Vagina (tissue), 2 donors: Measurements from ENCODE around the gene LYRM9. TPM values are rescaled to one million over a fixed set of nuclear protein-coding genes. Genes with fewer than 3 reads are reported as not detected.

Experiments used
- DNase-seq, 2 donors: peaks; one replicate each; pipeline ENCODE4 v3.0.0-alpha.2; 2017; ENCODE audit errors: extremely low spot score in 2 of 2
- H3K27ac ChIP-seq: fragments of 200-600 bp; sonication (generic); one replicate; pipeline ENCODE4 v1.5.1; 2019
- H3K27me3 ChIP-seq: fragments of 200-600 bp; sonication (generic); one replicate; pipeline ENCODE4 v1.5.1; 2019
- H3K36me3 ChIP-seq, 2 donors: fragments of 200-600 bp; sonication (generic); one replicate each; pipeline ENCODE4 v1.5.1; 2017 to 2019
- H3K4me1 ChIP-seq: fragments of 200-600 bp; sonication (generic); one replicate; pipeline ENCODE4 v1.5.1; 2019
- H3K4me3 ChIP-seq, 2 donors: fragments of 200-600 bp; sonication (generic); 1 replicate in 1 of 2; 2 replicates in 1 of 2; pipeline ENCODE4 v1.5.1; 2016 to 2019
- H3K9me3 ChIP-seq: fragments of 200-600 bp; sonication (generic); one replicate; pipeline ENCODE4 v1.5.1; 2019
- POLR2A ChIP-seq, 2 donors: fragments of 450-650 bp; IDR thresholded peaks; one replicate each; pipeline ENCODE4 v1.6.1; 2017; ENCODE audit warnings: antibody characterized with exemption in 2 of 2, mild to moderate bottlenecking in 2 of 2, moderate library complexity in 2 of 2
- POLR2AphosphoS5 ChIP-seq, 2 donors: sonication (generic); formaldehyde crosslinking; IDR thresholded peaks; one replicate each; pipeline ENCODE4 v1.9.0; 2017; ENCODE audit warnings: antibody characterized with exemption in 2 of 2, mild to moderate bottlenecking in 2 of 2, low read depth in 1 of 2; ENCODE audit not compliant: insufficient read depth in 1 of 2
- intact Hi-C: fragments of 100-400 bp; cut with DNase I; formaldehyde crosslinking; loops from one replicate; pipeline ENCODE4 v1.15.1; 2023
- total RNA-seq: library from RNA; depleted of rRNA; stranded (reverse); fragments of >200 nt; gene quantifications from one replicate; pipeline ENCODE4 v1.2.3, GENCODE V29; 2016
- TF ChIP-seq, protein P1 (sequence below), 3 experiments: fragments of 450-650 bp in 2 of 3; fragments of 200-600 bp in 1 of 3; sonication (generic) in 1 of 3; IDR thresholded peaks; one replicate each; pipeline ENCODE4 v1.5.1; 2017 to 2019; ENCODE audit warnings: antibody characterized with exemption in 3 of 3, mild to moderate bottlenecking in 2 of 3, moderate library complexity in 2 of 3

LYRM9 gene
- total RNA-seq, 1 donor from 2014 or later = 4.2 TPM

DNA sequence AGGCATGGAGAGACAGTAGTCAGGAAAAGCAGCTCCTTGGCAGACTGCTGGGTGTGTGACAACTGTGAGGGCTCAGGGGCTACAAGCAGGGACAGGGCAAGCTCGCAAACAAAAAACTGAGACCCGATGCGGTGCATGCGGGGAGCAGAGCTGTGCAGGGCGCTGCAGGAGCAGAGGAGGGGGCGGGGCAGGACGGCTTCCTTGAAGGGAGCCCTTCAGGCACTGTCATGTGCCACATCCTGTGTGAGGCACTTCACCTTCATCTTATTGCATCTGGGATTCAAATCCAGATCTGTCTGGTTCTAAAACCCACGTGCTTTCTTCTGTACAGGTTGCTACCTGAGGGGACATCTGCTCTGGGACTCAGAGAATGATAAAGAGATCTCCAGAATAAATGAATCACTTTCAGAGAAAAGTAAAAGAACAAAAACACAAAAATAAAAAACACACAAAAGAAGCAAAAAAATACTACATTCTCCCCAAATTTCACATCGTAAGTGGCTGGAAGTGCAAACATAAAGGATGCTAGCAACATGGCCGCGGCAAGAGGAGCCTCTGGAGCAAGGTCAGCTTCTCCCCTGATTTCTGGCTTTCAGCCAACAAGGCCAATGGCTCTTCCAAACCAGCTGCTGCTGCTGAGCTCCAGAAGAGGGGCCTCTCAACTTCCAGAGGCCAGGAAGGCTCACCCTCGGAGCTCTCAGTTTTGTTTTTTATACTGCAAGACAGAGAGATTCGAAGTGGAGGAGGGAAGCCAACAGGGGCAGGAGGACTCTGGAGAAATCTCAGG lies 14.2 kb downstream of the LYRM9 start:
- TF ChIP-seq POLR2A (IDR thresholded peaks at IDR 0.05) (no peak), POLR2AphosphoS5 (IDR thresholded peaks at IDR 0.05; ENCODE audit: insufficient read depth in 1 of 2, low read depth in 1 of 2) (no peak)
- TF ChIP-seq, protein P1, sequence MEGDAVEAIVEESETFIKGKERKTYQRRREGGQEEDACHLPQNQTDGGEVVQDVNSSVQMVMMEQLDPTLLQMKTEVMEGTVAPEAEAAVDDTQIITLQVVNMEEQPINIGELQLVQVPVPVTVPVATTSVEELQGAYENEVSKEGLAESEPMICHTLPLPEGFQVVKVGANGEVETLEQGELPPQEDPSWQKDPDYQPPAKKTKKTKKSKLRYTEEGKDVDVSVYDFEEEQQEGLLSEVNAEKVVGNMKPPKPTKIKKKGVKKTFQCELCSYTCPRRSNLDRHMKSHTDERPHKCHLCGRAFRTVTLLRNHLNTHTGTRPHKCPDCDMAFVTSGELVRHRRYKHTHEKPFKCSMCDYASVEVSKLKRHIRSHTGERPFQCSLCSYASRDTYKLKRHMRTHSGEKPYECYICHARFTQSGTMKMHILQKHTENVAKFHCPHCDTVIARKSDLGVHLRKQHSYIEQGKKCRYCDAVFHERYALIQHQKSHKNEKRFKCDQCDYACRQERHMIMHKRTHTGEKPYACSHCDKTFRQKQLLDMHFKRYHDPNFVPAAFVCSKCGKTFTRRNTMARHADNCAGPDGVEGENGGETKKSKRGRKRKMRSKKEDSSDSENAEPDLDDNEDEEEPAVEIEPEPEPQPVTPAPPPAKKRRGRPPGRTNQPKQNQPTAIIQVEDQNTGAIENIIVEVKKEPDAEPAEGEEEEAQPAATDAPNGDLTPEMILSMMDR (IDR thresholded peaks at IDR 0.05) = no peak
- Histone ChIP-seq H3K36me3 (no peaks in the 10 kb centered on the region), H3K9me3 (no peaks in the 10 kb centered on the region), H3K27me3 (no peaks in the 10 kb centered on the region), H3K27ac (no peak overlapping the region), H3K4me1 (no peaks in the 10 kb centered on the region), H3K4me3 (no peak overlapping the region)
- intact Hi-C loops = no loop called here
- DNase-seq = no peak

DNA sequence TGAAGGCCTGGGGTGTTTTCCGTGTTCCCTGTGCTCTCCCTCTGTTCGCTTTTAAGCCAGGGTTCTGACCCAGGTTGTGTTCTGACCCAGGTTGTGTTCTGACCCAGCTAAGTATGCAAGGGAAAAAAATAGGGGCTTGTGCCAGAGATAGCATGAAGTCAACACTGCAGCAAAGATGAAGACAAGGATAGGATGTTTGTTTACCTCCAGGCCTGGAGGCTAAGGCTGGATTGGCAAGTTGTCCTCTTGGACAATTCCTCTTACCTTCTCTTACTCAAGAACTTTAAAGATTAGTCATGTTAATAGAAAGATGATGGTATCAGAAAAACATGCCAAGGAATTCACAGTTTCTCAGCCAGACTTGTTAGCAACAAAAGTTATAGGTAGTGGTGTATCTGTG lies 19.4 kb downstream of the LYRM9 start:
- no peaks in the 10 kb centered on the region for H3K36me3 ChIP-seq
- no peaks in the 10 kb centered on the region for H3K4me1 ChIP-seq
- TF ChIP-seq POLR2A (IDR thresholded peaks at IDR 0.05) (no peak), POLR2AphosphoS5 (IDR thresholded peaks at IDR 0.05; ENCODE audit: insufficient read depth in 1 of 2, low read depth in 1 of 2) (no peak)
- TF ChIP-seq, protein P1 (IDR thresholded peaks at IDR 0.05) = no peak
- H3K9me3 ChIP-seq = no peaks in the 10 kb centered on the region
- no peak overlapping the region for H3K27ac ChIP-seq
- H3K27me3 ChIP-seq = no peaks in the 10 kb centered on the region
- no peak overlapping the region for H3K4me3 ChIP-seq
- intact Hi-C loops = no loop called here
- DNase-seq = no peak

DNA sequence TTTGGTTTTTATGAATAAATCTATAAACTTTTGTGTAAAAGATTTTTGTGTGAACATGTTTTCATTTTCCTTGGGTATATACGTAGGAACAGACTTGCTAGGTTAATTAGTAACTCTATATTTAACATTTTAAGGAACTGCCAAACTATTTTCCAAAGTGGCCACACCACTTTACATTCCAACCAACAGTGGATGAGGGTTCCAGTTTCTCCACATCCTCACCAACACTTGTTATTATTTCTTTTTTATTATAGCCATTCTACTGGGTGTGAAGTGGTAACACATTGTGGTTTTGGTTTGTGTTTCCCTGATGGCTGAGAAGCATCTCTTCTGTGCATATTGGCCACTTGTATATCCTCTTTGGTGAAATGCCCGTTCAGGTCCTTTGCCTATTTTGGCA lies 20.0 kb downstream of the LYRM9 start:
- H3K4me3 ChIP-seq = no peak overlapping the region
- TF ChIP-seq POLR2AphosphoS5 (IDR thresholded peaks at IDR 0.05; ENCODE audit: insufficient read depth in 1 of 2, low read depth in 1 of 2) (no peak), POLR2A (IDR thresholded peaks at IDR 0.05) (no peak)
- TF ChIP-seq, protein P1 (IDR thresholded peaks at IDR 0.05) = no peak
- intact Hi-C loops = no loop called here
- H3K27ac ChIP-seq = no peak overlapping the region
- H3K27me3 ChIP-seq = no peaks in the 10 kb centered on the region
- no peak for DNase-seq
- H3K9me3 ChIP-seq = no peaks in the 10 kb centered on the region
- no peaks in the 10 kb centered on the region for H3K4me1 ChIP-seq
- no peaks in the 10 kb centered on the region for H3K36me3 ChIP-seq

DNA sequence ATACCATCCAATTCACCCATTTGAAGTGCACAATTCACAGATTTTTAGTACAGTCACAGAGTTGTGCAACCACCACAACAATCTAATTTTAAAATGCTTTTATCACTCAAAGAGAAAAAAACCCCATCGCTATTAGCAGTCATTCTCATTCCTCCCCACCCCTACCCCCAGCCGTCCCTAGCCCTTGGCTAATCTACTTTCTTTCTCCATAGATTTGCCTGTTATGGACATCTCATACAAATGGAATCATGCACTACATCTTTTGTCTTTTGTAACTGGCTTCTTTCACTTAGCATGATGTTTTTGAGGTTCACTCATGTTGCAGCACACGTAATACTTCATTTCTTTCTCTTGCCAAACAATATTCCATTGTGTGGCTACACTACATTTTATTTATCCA lies 20.4 kb downstream of the LYRM9 start:
- DNase-seq = no peak
- Histone ChIP-seq H3K27me3 (no peaks in the 10 kb centered on the region), H3K9me3 (no peaks in the 10 kb centered on the region), H3K4me3 (no peak overlapping the region), H3K4me1 (no peaks in the 10 kb centered on the region), H3K36me3 (no peaks in the 10 kb centered on the region), H3K27ac (no peak overlapping the region)
- no peak for TF ChIP-seq POLR2AphosphoS5 (IDR thresholded peaks at IDR 0.05; ENCODE audit: insufficient read depth in 1 of 2, low read depth in 1 of 2)
- TF ChIP-seq, protein P1 (IDR thresholded peaks at IDR 0.05) = no peak
- no peak for TF ChIP-seq POLR2A (IDR thresholded peaks at IDR 0.05)
- intact Hi-C loops = no loop called here

DNA sequence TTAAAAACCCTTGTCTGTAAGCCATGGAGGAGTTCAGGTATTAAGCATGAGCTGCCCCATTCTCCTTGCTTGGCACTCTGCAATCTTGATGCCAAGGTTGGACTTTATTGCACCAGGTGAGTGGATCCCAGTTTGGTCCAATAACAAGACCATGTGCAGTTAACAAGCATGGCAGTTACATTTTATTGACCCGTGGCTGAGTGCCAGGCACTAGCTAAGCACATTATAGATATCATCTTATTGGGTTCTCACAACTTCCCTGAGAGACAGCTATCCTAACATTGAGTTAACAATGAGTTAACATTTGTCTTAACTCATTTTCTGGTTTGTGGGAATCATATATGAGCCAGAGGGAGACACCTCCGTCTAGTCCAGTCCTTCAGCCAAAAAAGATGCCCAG lies 21.8 kb downstream of the LYRM9 start:
- TF ChIP-seq, protein P1 (IDR thresholded peaks at IDR 0.05) = no peak
- no peak for TF ChIP-seq POLR2A (IDR thresholded peaks at IDR 0.05)
- no peak for TF ChIP-seq POLR2AphosphoS5 (IDR thresholded peaks at IDR 0.05; ENCODE audit: insufficient read depth in 1 of 2, low read depth in 1 of 2)
- H3K27ac ChIP-seq = no peak overlapping the region
- H3K27me3 ChIP-seq = no peaks in the 10 kb centered on the region
- no peak for DNase-seq
- intact Hi-C loops = no loop called here
- H3K36me3 ChIP-seq = no peaks in the 10 kb centered on the region
- no peaks in the 10 kb centered on the region for H3K4me1 ChIP-seq
- no peaks in the 10 kb centered on the region for H3K9me3 ChIP-seq
- H3K4me3 ChIP-seq = no peak overlapping the region
